Measurements from ENCODE around the gene UBR7. TPM values are rescaled to one million over a fixed set of nuclear protein-coding genes. Genes with fewer than 3 reads are reported as not detected.

Gene UBR7
- total RNA-seq, 2 experiments from 2014 or later = 38.5 to 39.7 TPM

DNA sequence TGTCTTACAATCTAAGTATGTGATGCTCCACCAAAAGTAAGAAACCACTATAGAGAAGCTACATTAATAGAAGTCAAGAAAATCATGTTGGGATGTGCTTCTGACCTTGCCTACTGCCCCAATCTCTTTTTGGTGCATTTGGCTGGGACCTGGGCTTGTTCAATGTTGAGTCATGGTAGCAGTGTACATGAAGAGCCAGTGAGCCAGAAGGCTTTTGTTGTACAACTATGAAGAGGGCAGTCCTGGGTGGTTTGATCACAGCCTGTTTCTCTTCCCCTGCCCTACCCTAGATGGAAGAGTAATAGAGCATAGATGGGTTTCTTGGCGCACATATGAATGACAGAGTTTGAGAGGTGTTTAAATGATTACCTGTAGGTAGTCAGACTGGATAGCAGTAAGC lies 56.4 kb downstream of the UBR7 start:
- Mint-ChIP-seq H3K4me3 (no peak overlapping the region), H3K4me1 (ENCODE audit: low read depth) (peaks cover 20% of the 10 kb centered on the region), H3K36me3 (ENCODE audit: low read depth) (peaks cover 13% of the 10 kb centered on the region), H3K27ac (no peak overlapping the region), H3K27me3 (no peaks in the 10 kb centered on the region), H3K9me3 (no peaks in the 10 kb centered on the region)
- ChIA-PET CTCF (no interaction called here), POLR2A (no interaction called here)
- TF ChIP-seq, protein P1, sequence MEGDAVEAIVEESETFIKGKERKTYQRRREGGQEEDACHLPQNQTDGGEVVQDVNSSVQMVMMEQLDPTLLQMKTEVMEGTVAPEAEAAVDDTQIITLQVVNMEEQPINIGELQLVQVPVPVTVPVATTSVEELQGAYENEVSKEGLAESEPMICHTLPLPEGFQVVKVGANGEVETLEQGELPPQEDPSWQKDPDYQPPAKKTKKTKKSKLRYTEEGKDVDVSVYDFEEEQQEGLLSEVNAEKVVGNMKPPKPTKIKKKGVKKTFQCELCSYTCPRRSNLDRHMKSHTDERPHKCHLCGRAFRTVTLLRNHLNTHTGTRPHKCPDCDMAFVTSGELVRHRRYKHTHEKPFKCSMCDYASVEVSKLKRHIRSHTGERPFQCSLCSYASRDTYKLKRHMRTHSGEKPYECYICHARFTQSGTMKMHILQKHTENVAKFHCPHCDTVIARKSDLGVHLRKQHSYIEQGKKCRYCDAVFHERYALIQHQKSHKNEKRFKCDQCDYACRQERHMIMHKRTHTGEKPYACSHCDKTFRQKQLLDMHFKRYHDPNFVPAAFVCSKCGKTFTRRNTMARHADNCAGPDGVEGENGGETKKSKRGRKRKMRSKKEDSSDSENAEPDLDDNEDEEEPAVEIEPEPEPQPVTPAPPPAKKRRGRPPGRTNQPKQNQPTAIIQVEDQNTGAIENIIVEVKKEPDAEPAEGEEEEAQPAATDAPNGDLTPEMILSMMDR (IDR thresholded peaks at IDR 0.05) = no peak
- DNase-seq (no peak), ATAC-seq (no peak)
- intact Hi-C loops (cut with micrococcal nuclease) = no loop called here

DNA sequence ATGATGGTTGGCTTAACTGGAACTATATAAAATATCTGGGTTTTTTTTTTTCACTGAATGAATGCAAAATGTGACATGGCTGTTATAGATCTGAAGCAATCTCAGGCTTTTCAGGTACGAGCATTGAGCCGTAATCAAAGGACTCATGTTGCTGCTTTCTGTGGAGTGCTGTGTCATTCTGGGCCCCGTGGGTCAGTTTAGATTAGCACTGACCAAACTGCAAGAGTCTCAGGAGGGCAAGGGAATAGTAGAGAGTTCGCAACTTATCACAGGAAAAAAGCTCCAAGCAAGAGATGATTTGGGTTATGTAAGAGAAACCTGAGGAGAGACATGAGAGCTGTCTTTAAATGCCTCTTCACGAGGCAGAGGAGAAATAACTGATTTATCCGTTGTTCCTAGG lies 59.1 kb downstream of the UBR7 start:
- Mint-ChIP-seq H3K36me3 (ENCODE audit: low read depth) (peaks cover 10% of the 10 kb centered on the region), H3K4me1 (ENCODE audit: low read depth) (peaks cover 21% of the 10 kb centered on the region), H3K27me3 (no peaks in the 10 kb centered on the region), H3K27ac (no peak overlapping the region), H3K4me3 (no peak overlapping the region), H3K9me3 (no peaks in the 10 kb centered on the region)
- POLR2A ChIA-PET = interaction anchor here (0.8 kb wide), 1 partner anchor 19 kb away, joined by 3 read pairs; no protein-coding TSS in a partner anchor
- CTCF ChIA-PET = interaction anchor here (0.9 to 1.6 kb wide), 2 partner anchors 9 to 71 kb away, joined by 3 read pairs; no protein-coding TSS in a partner anchor
- ATAC-seq (no peak), DNase-seq (no peak)
- TF ChIP-seq, protein P1 (IDR thresholded peaks at IDR 0.05) = no peak
- intact Hi-C loops (cut with micrococcal nuclease) = no loop called here

DNA sequence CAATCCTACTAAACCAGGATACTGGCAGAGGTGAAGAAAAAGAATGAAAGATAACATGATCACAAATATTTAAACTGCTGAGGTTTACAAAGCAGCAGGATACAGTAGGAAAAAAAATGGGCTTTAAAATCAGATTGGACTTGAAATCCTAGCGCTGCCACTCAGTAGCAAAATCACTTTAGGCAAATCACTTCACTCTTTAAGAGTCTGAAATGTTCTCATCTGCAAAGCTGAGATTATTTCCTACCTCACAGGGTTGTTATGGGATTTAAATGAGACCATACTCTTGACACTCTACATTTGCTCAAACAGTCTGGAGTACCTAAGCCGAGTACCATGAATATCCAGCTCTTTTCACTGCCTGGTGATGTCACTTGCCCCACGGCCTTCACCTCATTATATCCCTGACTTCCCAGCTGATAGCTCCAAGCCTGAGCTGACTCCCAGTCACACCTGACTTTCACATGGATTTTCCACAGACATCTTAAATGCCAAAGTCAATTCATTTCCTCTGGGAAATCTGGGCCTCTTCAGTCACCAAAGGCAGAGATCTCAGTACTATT lies 60.2 kb downstream of the UBR7 start:
- ATAC-seq = no peak
- POLR2A ChIA-PET = no interaction called here
- Mint-ChIP-seq H3K27me3 (no peaks in the 10 kb centered on the region), H3K9me3 (no peaks in the 10 kb centered on the region), H3K4me1 (ENCODE audit: low read depth) (peaks cover 22% of the 10 kb centered on the region), H3K27ac (no peak overlapping the region), H3K36me3 (ENCODE audit: low read depth) (peaks cover 10% of the 10 kb centered on the region), H3K4me3 (no peak overlapping the region)
- no peak for DNase-seq
- TF ChIP-seq, protein P1 (IDR thresholded peaks at IDR 0.05) = no peak
- intact Hi-C loops (cut with micrococcal nuclease) = no loop called here
- CTCF ChIA-PET = interaction anchor here (0.9 kb wide), 1 partner anchor 8 kb away, joined by 3 read pairs; no protein-coding TSS in a partner anchor

DNA sequence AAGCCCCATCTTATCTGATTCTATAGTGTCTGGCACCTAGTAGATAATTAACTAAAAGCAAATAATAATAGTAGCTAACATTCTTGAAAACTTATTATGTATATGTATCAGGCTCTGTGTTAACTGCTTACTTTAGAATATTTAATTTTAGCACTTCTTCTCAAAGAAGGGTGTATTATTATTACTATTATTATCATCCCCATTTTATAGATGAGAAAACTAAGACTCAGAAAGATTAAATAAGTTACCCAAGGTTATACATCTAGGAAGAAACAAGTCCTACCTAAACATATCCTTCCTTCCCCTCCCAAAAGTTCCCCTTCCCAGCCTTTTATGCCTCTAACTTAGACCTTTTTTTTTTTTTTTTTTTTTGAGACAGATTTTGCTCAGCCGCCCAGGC lies 61.4 kb downstream of the UBR7 start:
- peaks cover 20% of the 10 kb centered on the region for H3K4me1 Mint-ChIP-seq (ENCODE audit: low read depth)
- no peak overlapping the region for H3K4me3 Mint-ChIP-seq
- CTCF ChIA-PET = no interaction called here
- H3K27ac Mint-ChIP-seq = no peak overlapping the region
- DNase-seq (no peak), ATAC-seq (no peak)
- no peaks in the 10 kb centered on the region for H3K27me3 Mint-ChIP-seq
- TF ChIP-seq, protein P1 (IDR thresholded peaks at IDR 0.05) = no peak
- intact Hi-C loops (cut with micrococcal nuclease) = no loop called here
- H3K36me3 Mint-ChIP-seq (ENCODE audit: low read depth) = peaks cover 7% of the 10 kb centered on the region
- POLR2A ChIA-PET = interaction anchor here (0.7 to 0.8 kb wide), 2 partner anchors 37 to 62 kb away, joined by 3 read pairs; no protein-coding TSS in a partner anchor
- H3K9me3 Mint-ChIP-seq = no peaks in the 10 kb centered on the region

DNA sequence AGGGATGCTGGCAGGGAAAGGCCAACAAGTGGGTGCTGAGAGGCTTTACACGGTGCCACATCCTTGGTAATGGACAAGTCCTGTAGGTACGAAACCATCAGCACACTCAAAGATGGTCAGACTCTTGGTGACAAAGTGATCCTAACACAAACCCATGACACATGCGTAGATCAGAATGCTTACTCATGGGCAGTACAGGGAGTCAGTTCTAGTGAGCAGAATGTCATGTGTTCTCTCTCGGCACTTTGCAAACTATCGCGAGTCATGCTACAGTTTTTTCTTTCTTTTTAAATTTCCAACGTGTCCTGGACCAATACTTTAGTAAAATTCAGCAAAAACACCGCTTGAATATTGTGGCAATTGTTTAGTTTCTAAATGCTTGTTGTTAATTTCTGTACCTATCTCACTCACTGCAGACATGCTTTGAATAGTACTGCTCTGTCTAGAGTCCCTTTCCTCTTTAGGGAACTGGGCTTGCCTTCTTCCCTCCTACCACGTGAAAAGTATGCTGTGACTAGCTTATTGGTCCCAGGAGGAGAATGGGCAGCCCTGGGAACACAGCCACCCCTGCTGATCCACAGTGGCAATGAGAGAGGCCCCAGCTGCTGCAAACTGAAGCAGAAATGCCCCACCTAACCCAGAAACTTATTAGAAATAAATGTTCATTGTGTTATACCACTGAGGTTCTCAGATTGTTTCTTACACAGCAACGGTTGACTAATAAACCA lies 62.4 kb downstream of the UBR7 start:
- DNase-seq (no peak), ATAC-seq (no peak)
- no peaks in the 10 kb centered on the region for H3K36me3 Mint-ChIP-seq (ENCODE audit: low read depth)
- POLR2A ChIA-PET = no interaction called here
- no peak overlapping the region for H3K27ac Mint-ChIP-seq
- no peaks in the 10 kb centered on the region for H3K27me3 Mint-ChIP-seq
- peaks cover 12% of the 10 kb centered on the region for H3K4me1 Mint-ChIP-seq (ENCODE audit: low read depth)
- intact Hi-C loops (cut with micrococcal nuclease) = no loop called here
- no peaks in the 10 kb centered on the region for H3K9me3 Mint-ChIP-seq
- CTCF ChIA-PET = no interaction called here
- TF ChIP-seq, protein P1 (IDR thresholded peaks at IDR 0.05) = no peak
- H3K4me3 Mint-ChIP-seq = no peak overlapping the region
